Gastrocnemius medialis (tissue), 4 donors: Measurements from ENCODE around the gene PEMT.

Experiments
- CTCF ChIP-seq, 5 experiments: fragments of 450-650 bp in 3 of 5; fragments of 200-600 bp in 2 of 5; sonication (generic) in 2 of 5; IDR thresholded peaks in 4 of 5; conservative IDR thresholded peaks in 1 of 5; 1 replicate in 4 of 5; 2 replicates in 1 of 5; pipeline ENCODE4 v1.5.1; 2016 to 2019; ENCODE audit warnings: antibody characterized with exemption in 5 of 5, mild to moderate bottlenecking in 3 of 5, moderate library complexity in 3 of 5
- POLR2A ChIP-seq, 2 donors: fragments of 450-650 bp; IDR thresholded peaks; one replicate each; pipeline ENCODE4 v1.6.1; 2017; ENCODE audit warnings: antibody characterized with exemption in 2 of 2, mild to moderate bottlenecking in 2 of 2, moderate library complexity in 2 of 2

DNA sequence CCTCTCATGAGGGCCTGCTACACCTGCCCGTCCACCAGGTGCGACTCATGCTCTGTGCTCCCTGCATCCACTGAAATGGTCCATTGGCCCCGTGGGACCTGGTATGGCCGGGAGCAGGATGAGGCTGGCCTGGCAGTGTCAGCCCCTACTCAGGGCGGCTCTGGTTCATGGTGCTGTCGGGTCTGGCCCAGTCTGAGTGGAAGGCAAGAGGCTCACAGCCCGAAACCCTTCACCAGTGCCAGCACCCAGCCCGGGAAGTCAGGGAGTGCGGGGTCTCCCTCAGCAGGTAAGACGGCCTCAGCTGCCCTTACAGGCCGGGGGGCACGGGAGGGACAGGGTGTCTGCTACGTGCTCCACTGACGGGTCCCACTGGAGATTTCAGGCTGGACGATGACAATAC lies 54.8 kb downstream of the PEMT start:
- TF ChIP-seq CTCF (IDR thresholded peaks at IDR 0.05 in 4 of 5, conservative IDR thresholded peaks at IDR 0.05 in 1 of 5): no peak
- no peak for TF ChIP-seq POLR2A (IDR thresholded peaks at IDR 0.05)
